NCI-H526 treated with DMSO at 0.1 percent for 48 hours (cell line): Measurements from ENCODE around the gene C1orf167.

ENCODE experiments used
- DNase-seq: peaks from one replicate; lab custom pipeline; 2025; lab: John Stamatoyannopoulos, UW

C1orf167 gene, protein sequence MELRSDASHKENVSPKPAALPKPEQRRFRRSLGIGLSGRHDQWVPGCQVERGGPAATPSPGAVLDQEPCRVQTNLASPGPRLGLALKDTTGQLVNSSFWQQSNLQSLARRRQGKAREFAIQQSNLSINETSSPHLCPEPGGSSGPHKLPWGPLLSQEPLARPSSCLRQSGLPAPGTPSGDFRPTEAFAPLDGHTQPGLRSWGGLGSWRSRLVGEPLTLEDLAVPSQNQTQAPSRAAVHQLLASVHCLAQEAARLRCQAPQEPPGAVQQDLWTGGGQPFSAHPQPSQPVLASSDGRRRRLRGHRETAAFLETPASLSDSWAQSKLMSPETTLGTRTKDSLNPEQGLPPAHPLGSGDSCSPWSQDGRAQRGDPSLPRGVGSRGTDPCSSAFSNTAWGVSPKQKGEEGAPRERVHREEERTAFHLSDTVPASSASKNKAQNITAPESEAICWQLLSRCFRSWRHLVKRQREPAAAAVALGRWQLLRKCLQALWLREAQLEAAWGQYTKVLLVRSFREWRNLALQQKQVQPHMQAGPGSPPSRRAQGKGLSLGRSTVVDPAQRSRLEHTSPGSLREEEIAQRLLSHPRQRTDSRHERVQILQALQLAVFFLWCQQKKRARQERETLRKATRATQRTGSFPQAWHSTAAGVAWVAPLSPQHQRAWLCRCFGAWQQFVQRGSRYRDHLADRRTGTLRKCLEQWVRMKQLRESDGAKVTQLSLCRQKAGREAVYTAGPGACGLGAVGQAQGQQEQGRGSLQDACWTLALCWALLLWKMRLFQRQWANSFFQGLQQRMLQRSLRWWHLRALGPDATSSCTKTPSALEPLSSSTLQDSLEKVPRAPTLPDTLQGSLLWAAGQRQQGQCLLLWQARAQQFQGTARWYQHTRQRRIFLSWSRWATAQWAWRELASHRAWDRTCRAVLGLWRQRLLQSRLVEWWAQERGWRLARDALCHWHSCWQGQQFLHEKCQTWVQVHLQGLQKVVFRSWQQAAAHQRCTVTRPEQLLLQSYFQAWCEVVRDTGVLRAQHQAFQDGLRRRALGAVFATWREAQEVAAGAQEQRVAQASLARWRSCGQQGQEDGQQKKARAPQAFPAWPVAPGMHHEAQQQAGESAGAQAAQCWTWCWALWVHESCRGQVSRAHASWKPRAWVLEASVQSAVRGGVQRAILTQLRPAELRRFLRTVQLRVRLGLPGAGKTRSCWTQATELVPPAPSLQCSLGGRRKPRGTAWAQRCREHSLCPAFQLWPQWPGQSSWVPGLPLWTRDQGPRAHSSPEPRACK (N-terminal part only)

GRCh38 chr1:11761988-11762406, at the start of gene C1orf167:
Gene C1orf167 (plus strand): TSS chr1:11762193. CDS start chr1:11764401, 2,208 bp downstream.
- DNase-seq: no peak

GRCh38 chr1:11712285-11712684, 49.7 kb upstream of the C1orf167 start:
- no peak for DNase-seq

GRCh38 chr1:11713095-11713494, 48.9 kb upstream of the C1orf167 start:
- DNase-seq: no peak

GRCh38 chr1:11714831-11715575, 47.0 kb upstream of the C1orf167 start:
- DNase-seq: no peak

GRCh38 chr1:11719313-11720032, 42.5 kb upstream of the C1orf167 start:
- peak; percentile 33 for DNase-seq

GRCh38 chr1:11720033-11720376, 42.0 kb upstream of the C1orf167 start:
- DNase-seq: no peak

GRCh38 chr1:11720525-11720924, 41.5 kb upstream of the C1orf167 start:
- DNase-seq: no peak

GRCh38 chr1:11721311-11721710, 40.7 kb upstream of the C1orf167 start:
- DNase-seq: no peak

DNA sequence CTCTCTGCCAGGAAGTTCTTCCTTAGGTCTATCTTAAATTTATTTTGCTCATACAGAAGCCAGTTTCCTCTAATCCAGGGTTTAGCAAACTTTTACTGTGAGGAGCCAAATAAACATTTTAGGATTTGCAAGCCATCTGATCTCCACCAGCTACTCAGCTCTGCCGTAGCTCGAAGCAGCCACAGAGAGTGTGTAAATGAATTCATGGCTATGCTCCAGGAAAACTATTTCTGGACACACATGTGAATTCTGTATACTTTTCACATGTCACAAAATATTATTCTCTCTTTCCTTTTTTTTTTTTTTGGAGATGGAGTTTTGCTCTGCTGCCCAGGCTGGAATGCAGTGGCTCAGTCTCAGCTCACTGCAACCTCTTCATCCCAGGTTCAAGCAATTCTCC, 39.5 kb upstream of the C1orf167 start:
- no peak for DNase-seq

DNA sequence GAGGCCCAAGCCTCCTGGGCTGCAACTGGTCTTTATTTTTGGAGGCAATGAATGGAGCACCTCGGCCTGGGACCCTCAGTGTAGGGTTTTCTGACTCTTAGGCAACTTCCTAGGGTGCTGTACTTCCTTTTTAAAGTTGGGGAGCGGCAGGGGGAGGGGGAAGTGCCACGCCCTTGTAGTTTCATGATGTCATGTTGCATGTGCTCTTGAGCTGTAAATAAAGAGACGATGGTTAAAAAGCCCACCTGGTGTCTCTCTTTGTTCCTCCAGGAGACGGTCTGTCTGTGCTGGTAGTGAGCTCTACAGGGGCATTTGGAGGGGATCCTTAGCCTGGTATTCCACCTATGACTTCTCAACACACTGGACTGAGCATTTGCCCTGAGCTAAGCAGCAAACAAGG, 36.4 kb upstream of the C1orf167 start:
- no peak for DNase-seq

DNA sequence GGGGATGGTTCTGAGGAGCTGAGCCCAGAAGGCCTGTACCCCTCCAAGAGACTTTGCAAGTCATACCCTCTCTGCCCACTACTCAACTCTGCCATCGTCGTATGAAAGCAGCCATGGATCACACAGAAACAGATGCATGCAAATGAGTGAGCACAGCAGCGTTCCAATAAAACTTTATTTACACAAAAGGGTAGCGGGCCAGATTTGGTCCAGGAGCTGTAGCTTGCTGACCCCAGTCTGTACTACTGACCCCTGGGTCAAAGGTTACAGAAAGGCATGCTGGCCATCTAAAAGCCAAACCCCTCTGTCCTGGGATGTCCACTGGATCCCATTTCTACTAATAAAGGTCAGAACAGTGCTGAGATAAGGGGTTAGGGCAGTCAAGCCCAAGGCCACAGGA, 34.9 kb upstream of the C1orf167 start:
- no peak for DNase-seq

GRCh38 chr1:11728126-11728806, 33.7 kb upstream of the C1orf167 start:
- no peak for DNase-seq

DNA sequence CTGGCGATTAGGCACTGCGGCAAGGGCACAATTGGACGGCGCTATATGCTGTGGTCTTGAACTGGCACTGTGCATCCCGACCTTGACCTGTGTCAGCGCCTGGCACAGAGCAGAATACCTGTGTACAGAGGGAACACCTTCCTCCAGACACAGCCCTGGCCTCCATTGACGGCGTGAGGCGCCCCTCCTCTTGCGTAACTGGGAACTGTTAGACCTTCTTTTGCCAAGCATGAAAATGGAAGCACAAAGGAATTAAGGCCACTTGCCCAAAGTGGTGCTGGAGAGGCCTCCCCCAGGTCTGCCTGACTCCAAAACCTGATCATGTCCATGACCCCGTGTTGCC, 32.9 kb upstream of the C1orf167 start:
- DNase-seq: no peak

- no peak for DNase-seq
These were observed 32.2 kb upstream of the C1orf167 start for GRCh38 chr1:11729498-11730428.

GRCh38 chr1:11730429-11730891, 31.5 kb upstream of the C1orf167 start:
- DNase-seq: no peak

GRCh38 chr1:11731691-11732283, 30.2 kb upstream of the C1orf167 start:
- DNase-seq: peak; percentile 7

DNA sequence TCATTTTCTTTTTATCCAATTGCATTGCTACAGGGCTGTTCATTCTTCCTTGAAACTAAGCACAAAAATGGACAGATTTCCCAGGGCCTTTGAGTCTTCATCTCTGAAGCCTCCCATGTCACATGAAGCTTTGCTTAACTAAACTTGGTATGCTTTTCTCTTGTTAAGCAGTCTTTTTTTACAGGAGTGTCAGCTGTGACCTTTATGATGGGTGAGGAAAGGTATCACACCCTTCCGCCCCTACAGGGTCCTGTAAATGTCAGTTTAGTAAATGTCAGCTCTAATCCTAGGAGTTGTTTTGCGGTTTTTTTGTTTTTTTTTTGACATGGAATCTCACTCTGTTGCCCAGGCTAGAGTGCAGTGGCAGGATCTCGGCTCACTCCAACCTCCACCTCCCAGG, 28.7 kb upstream of the C1orf167 start:
- no peak for DNase-seq

GRCh38 chr1:11735531-11735853, 26.5 kb upstream of the C1orf167 start:
- DNase-seq: no peak
